ENCODE results near the gene SEPTIN3. TPM values are rescaled to one million over a fixed set of nuclear protein-coding genes. Genes with fewer than 3 reads are reported as not detected.

SEPTIN3 gene
- total RNA-seq, 1 experiment from 2014 or later, result 3.6 TPM

DNA sequence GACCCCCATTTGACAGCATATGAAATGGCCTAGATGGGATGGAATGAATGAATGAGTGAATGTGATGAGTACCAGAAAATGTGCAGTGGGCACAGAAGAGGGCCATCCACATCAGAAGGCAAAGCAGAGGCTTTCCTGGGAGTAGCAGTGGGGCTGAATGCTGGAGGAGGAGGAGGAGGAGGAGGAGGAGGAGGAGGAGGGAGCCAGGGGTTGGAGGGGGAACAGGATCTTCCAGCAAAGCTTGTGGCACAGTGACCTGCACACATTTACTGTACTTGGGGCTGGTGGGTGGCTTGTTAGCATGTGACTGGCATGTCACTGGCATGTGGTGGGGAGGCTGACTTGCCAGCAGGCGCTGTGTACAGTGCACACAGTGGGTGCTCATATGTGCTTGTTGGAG lies 9.5 kb downstream of the SEPTIN3 start:
- no peaks in the 10 kb centered on the region for H3K36me3 ChIP-seq (ENCODE audit: insufficient read depth, low read length, poor library complexity, severe bottlenecking)
- H3K9me3 ChIP-seq (ENCODE audit: low read depth, low read length, poor library complexity, severe bottlenecking), result no peaks in the 10 kb centered on the region
- ChIA-PET CTCF (no interaction called here), POLR2A (ENCODE audit: low non-redundant PET) (no interaction called here)
- H3K27ac ChIP-seq (ENCODE audit: low read depth, low read length, poor library complexity, severe bottlenecking), result no peak overlapping the region
- H3K4me1 ChIP-seq (ENCODE audit: insufficient read depth, low read length, poor library complexity, severe bottlenecking), result peaks cover 12% of the 10 kb centered on the region
- no TSS peak for BruUV-seq (replicated peaks)
- H3K27me3 ChIP-seq (replicated peaks; ENCODE audit: insufficient read depth, low read depth, low read length, poor library complexity), result peaks cover 29% of the 10 kb centered on the region
- TF ChIP-seq EZH2 (IDR thresholded peaks at IDR 0.05; ENCODE audit: borderline replicate concordance, low read depth, low read length, poor library complexity, severe bottlenecking), result no peak
- TF ChIP-seq, protein P1, sequence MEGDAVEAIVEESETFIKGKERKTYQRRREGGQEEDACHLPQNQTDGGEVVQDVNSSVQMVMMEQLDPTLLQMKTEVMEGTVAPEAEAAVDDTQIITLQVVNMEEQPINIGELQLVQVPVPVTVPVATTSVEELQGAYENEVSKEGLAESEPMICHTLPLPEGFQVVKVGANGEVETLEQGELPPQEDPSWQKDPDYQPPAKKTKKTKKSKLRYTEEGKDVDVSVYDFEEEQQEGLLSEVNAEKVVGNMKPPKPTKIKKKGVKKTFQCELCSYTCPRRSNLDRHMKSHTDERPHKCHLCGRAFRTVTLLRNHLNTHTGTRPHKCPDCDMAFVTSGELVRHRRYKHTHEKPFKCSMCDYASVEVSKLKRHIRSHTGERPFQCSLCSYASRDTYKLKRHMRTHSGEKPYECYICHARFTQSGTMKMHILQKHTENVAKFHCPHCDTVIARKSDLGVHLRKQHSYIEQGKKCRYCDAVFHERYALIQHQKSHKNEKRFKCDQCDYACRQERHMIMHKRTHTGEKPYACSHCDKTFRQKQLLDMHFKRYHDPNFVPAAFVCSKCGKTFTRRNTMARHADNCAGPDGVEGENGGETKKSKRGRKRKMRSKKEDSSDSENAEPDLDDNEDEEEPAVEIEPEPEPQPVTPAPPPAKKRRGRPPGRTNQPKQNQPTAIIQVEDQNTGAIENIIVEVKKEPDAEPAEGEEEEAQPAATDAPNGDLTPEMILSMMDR (conservative IDR thresholded peaks at IDR 0.05; ENCODE audit: low read depth, low read length), result no peak
- DNase-seq (ENCODE audit: low spot score), result no peak
- H3K4me3 ChIP-seq (ENCODE audit: low read depth, low read length, poor library complexity, severe bottlenecking), result no peak overlapping the region
- intact Hi-C loops (cut with micrococcal nuclease; ENCODE audit: unreplicated experiment), result no loop called here

- Histone ChIP-seq H3K27ac (ENCODE audit: low read depth, low read length, poor library complexity, severe bottlenecking) (no peak overlapping the region), H3K9me3 (ENCODE audit: low read depth, low read length, poor library complexity, severe bottlenecking) (no peaks in the 10 kb centered on the region), H3K36me3 (ENCODE audit: insufficient read depth, low read length, poor library complexity, severe bottlenecking) (no peaks in the 10 kb centered on the region), H3K4me3 (ENCODE audit: low read depth, low read length, poor library complexity, severe bottlenecking) (no peak overlapping the region), H3K4me1 (ENCODE audit: insufficient read depth, low read length, poor library complexity, severe bottlenecking) (peaks cover 12% of the 10 kb centered on the region), H3K27me3 (replicated peaks; ENCODE audit: insufficient read depth, low read depth, low read length, poor library complexity) (peaks cover 29% of the 10 kb centered on the region)
- ChIA-PET POLR2A (ENCODE audit: low non-redundant PET) (no interaction called here), CTCF (no interaction called here)
- TF ChIP-seq, protein P1 (conservative IDR thresholded peaks at IDR 0.05; ENCODE audit: low read depth, low read length), result no peak
- TF ChIP-seq EZH2 (IDR thresholded peaks at IDR 0.05; ENCODE audit: borderline replicate concordance, low read depth, low read length, poor library complexity, severe bottlenecking), result no peak
- no peak for DNase-seq (ENCODE audit: low spot score)
- intact Hi-C loops (cut with micrococcal nuclease; ENCODE audit: unreplicated experiment), result no loop called here
- BruUV-seq (replicated peaks), result no TSS peak
Observed at GRCh38 chr22:41979423-41980250, 10.4 kb downstream of the SEPTIN3 start.

GRCh38 chr22:41982865-41983264 lies 13.6 kb downstream of the SEPTIN3 start:
- no peaks in the 10 kb centered on the region for H3K4me1 ChIP-seq (ENCODE audit: insufficient read depth, low read length, poor library complexity, severe bottlenecking)
- BruUV-seq (replicated peaks), result no TSS peak
- H3K27me3 ChIP-seq (replicated peaks; ENCODE audit: insufficient read depth, low read depth, low read length, poor library complexity), result peaks cover 1% of the 10 kb centered on the region
- no peak for DNase-seq (ENCODE audit: low spot score)
- POLR2A ChIA-PET (ENCODE audit: low non-redundant PET), result interaction anchor here (0.6 kb wide), 1 partner anchor 27 kb away, joined by 3 read pairs; no protein-coding TSS in a partner anchor
- intact Hi-C loops (cut with micrococcal nuclease; ENCODE audit: unreplicated experiment), result no loop called here
- TF ChIP-seq, protein P1 (conservative IDR thresholded peaks at IDR 0.05; ENCODE audit: low read depth, low read length), result no peak
- no peak for TF ChIP-seq EZH2 (IDR thresholded peaks at IDR 0.05; ENCODE audit: borderline replicate concordance, low read depth, low read length, poor library complexity, severe bottlenecking)
- H3K9me3 ChIP-seq (ENCODE audit: low read depth, low read length, poor library complexity, severe bottlenecking), result no peaks in the 10 kb centered on the region
- no peak overlapping the region for H3K4me3 ChIP-seq (ENCODE audit: low read depth, low read length, poor library complexity, severe bottlenecking)
- H3K27ac ChIP-seq (ENCODE audit: low read depth, low read length, poor library complexity, severe bottlenecking), result no peak overlapping the region
- CTCF ChIA-PET, result interaction anchor here (0.6 kb wide), 1 partner anchor 124 kb away, joined by 5 read pairs; no protein-coding TSS in a partner anchor
- H3K36me3 ChIP-seq (ENCODE audit: insufficient read depth, low read length, poor library complexity, severe bottlenecking), result no peaks in the 10 kb centered on the region

Measured in A673 (cell line).